ENCODE data around the gene PCDHB6. TPM values are rescaled to one million over a fixed set of nuclear protein-coding genes. Genes with fewer than 3 reads are reported as not detected.
"Not testable (repeated sequence)": the region's sequence is repeated elsewhere in the genome, so short reads cannot be mapped to it uniquely, and the experiment has no call there.

The PCDHB6 gene
- total RNA-seq (2014; rRNA removed; shearing (Covaris generic)) = 0.69 and 2.9 TPM in 2 replicates

DNA sequence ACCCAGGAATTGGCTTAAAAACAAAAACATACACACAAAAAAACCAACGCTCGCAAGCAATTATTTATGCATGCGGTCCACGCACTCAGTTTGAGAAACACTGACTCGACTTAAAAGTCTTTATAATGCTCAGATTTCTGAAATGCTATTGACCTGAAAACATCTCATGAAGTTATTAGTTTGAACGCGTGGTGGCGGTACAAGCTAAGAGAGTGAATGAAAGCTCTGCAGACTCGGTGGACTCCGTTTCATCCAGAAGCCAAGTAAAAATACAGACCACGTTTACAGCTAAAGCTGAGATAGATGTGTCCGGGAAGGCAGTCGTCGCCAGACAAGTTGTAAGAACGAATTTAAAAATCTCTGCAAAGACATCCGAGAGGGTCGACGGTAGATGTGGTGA lies at the start of gene PCDHB6:
Gene PCDHB6, plus strand, starts transcription at position 246 of the 400 bp plus-strand sequence. CDS start 201 bp downstream, outside the sequence.
- DNase-seq (ENCODE audit: low read depth) = peak; percentile 63

DNA sequence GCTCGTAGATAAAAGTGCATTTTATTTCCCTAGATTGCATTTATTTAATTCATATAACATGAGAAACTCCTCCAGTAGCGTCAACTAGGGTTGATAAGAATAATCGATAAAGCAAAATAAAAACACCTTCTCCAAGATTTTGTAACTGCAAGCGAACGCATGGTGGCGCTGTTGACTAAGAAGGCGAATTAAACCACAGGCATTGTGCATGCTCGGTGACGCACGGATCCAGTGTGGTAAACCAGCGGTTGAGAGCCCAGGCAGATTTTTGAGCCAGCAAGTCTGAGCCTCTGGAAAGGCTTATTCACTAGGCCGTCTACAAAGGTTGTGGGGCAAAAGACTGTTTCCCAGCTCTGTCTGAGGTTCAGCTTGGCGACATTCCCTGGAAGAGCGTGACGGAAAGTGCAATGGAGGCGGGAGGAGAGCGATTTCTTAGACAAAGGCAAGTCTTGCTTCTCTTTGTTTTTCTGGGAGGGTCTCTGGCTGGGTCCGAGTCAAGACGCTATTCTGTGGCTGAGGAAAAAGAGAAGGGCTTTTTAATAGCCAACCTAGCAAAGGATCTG lies 49.5 kb upstream of the PCDHB6 start, which contains the start of gene PCDHB3:
Gene PCDHB3, plus strand, starts transcription at position 231 of the 563 bp plus-strand sequence. Its CDS starts 177 bp downstream, at position 408.
- peak; percentile 80 for DNase-seq (ENCODE audit: low read depth)

- no peak for DNase-seq (ENCODE audit: low read depth)
Observed at GRCh38 chr5:141101059-141101458, 48.8 kb upstream of the PCDHB6 start.

DNA sequence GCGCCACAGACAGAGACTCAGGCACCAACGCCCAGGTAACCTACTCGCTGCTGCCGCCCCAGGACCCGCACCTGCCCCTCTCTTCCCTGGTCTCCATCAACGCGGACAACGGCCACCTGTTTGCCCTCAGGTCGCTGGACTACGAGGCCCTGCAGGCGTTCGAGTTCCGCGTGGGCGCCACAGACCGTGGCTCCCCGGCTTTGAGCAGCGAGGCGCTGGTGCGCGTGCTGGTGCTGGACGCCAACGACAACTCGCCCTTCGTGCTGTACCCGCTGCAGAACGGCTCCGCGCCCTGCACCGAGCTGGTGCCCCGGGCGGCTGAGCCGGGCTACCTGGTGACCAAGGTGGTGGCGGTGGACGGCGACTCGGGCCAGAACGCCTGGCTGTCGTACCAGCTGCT lies 47.8 kb upstream of the PCDHB6 start:
- not testable (repeated sequence) for DNase-seq (ENCODE audit: low read depth)

GRCh38 chr5:141102471-141102870 lies 47.4 kb upstream of the PCDHB6 start:
- not testable (repeated sequence) for DNase-seq (ENCODE audit: low read depth)

- no peak for DNase-seq (ENCODE audit: low read depth)
Observed at GRCh38 chr5:141105350-141105749, 44.5 kb upstream of the PCDHB6 start.

GRCh38 chr5:141119250-141119649 lies 30.6 kb upstream of the PCDHB6 start:
- DNase-seq (ENCODE audit: low read depth) = no peak

DNA sequence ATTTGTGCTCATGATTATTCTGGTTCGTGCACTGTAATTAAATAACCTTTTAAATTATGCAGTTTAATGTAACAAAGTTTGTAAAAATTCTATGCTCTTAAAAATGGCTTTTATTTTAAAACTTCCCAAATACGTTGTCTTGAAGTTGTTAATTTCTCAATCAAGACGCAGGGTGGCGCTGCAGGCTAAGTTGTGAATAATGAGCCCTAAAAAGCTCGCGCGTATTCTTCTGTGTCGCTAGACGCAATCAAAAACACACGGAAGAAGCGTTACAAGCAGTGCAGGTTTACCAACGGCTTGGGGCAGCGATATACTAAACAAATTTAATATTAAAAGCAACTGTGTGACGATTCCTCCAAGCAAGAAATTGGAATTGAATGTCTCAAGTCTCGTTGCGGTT lies 28.3 kb upstream of the PCDHB6 start, which contains the start of gene PCDHB4:
Gene PCDHB4, plus strand, starts transcription at position 256 of the 400 bp plus-strand sequence. CDS start 181 bp downstream, outside the sequence.
- peak; percentile 63 for DNase-seq (ENCODE audit: low read depth)

DNA sequence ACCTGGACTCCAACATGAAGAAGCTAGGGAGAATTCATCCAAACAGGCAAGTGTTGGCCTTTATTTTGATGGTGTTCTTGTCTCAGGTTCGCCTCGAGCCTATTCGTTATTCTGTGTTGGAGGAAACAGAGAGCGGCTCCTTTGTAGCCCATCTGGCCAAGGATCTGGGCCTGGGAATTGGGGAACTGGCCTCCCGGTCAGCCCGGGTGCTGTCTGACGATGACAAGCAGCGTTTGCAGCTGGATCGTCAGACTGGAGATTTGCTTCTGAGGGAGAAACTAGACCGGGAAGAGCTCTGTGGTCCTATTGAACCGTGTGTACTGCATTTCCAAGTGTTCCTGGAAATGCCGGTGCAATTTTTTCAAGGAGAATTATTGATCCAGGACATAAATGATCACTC lies 27.9 kb upstream of the PCDHB6 start:
- peak; percentile 19 for DNase-seq (ENCODE audit: low read depth)

DNA sequence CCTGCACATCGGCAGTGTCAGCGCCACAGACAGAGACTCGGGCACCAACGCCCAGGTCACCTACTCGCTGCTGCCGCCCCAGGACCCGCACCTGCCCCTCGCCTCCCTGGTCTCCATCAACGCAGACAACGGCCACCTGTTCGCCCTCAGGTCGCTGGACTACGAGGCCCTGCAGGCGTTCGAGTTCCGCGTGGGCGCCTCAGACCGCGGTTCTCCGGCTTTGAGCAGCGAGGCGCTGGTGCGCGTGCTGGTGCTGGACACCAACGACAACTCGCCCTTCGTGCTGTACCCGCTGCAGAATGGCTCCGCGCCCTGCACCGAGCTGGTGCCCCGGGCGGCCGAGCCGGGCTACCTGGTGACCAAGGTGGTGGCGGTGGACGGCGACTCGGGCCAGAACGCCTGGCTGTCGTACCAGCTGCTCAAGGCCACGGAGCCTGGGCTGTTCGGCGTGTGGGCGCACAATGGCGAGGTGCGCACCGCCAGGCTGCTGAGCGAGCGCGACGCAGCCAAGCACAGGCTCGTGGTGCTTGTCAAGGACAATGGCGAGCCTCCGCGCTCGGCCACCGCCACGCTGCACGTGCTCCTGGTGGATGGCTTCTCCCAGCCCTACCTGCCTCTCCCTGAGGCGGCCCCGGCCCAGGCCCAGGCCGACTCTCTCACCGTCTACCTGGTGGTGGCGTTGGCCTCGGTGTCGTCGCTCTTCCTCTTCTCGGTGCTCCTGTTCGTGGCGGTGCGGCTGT lies 26.3 kb upstream of the PCDHB6 start:
- not testable (repeated sequence) for DNase-seq (ENCODE audit: low read depth)

DNA sequence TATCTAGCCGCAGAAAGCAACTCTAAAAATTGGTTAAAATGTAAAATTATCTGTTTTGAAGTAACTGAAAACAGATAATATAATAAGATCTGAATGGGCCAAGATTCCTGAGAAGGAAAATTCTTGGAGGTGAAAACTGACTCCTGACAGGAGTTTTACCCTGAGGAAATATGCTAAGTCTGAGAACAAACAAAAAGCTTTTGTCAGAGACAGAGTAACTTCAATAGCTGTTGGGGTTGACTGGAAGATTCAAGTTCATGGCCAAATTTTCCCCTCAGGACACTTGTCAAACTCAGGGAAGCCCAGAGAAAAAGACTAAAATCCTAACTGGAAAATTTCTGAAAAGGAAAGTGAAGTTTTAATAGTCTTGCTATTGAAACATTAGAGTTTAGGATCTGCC lies 22.6 kb upstream of the PCDHB6 start:
- DNase-seq (ENCODE audit: low read depth) = no peak

DNA sequence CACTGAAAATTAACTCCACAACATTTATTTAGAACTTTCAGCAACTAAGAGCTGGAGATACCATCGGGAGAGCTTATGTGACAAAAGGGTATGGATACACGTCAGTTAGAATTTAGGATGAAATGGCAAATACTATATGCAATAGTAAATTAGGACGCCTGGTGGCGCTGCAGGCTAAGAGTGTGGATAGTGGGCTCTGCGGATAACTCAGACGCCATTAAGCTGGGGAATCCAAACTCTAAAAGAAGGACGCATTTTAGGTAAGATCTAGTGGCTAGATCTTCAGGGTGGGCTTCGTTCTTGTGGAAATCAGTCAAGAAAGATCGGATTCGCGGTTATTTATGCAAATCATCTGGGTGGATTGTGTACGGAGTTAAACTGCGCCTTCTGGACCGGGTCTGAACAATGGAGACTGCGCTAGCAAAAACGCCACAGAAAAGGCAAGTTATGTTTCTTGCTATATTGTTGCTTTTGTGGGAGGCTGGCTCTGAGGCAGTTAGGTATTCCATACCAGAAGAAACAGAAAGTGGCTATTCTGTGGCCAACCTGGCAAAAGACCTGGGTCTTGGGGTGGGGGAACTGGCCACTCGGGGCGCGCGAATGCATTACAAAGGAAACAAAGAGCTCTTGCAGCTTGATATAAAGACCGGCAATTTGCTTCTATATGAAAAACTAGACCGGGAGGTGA lies 14.7 kb upstream of the PCDHB6 start, which contains the start of gene PCDHB5:
Gene PCDHB5, plus strand, starts transcription at position 177 of the 688 bp plus-strand sequence. Its CDS starts 229 bp downstream, at position 406.
- DNase-seq (ENCODE audit: low read depth) = peak; percentile 60

DNA sequence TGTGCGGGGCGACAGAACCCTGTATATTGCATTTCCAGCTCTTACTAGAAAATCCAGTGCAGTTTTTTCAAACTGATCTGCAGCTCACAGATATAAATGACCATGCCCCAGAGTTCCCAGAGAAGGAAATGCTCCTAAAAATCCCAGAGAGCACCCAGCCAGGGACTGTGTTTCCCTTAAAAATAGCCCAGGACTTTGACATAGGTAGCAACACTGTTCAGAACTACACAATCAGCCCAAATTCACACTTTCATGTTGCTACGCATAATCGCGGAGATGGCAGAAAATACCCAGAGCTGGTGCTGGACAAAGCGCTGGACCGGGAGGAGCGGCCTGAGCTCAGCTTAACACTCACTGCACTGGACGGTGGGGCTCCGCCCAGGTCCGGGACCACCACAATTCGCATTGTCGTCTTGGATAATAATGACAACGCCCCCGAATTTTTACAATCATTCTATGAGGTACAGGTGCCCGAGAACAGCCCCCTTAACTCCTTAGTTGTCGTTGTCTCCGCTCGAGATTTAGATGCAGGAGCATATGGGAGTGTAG lies 14.1 kb upstream of the PCDHB6 start:
- no peak for DNase-seq (ENCODE audit: low read depth)

DNA sequence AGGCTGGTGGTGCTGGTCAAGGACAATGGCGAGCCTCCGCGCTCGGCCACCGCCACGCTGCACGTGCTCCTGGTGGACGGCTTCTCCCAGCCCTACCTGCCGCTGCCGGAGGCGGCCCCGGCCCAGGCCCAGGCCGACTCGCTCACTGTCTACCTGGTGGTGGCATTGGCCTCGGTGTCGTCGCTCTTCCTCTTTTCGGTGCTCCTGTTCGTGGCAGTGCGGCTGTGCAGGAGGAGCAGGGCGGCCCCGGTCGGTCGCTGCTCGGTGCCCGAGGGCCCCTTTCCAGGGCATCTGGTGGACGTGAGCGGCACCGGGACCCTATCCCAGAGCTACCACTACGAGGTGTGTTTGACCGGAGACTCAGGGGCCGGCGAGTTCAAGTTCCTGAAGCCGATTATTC lies 12.5 kb upstream of the PCDHB6 start:
- DNase-seq (ENCODE audit: low read depth) = not testable (repeated sequence)

DNA sequence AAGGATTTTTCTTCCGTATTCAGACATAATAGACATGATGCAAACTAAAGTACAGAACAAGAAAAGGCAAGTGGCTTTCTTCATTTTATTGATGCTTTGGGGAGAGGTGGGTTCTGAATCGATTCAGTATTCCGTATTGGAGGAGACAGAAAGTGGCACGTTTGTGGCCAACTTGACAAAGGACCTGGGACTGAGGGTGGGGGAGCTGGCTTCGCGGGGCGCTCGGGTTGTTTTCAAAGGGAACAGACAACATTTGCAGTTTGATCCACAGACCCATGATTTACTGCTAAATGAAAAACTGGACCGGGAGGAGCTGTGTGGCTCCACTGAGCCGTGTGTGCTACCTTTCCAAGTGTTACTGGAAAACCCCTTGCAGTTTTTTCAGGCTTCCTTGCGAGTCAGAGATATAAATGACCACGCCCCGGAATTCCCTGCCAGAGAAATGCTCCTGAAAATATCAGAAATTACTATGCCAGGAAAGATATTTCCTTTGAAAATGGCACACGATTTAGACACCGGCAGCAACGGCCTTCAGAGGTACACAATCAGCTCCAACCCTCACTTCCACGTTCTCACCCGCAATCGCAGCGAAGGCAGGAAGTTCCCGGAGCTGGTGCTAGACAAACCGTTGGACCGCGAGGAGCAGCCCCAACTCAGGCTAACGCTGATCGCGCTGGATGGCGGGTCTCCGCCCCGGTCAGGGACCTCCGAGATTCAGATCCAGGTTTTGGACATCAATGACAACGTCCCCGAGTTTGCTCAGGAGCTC lies 551 bp downstream of the PCDHB6 start:
- peak; percentile 27 for DNase-seq (ENCODE audit: low read depth)

- no peak for DNase-seq (ENCODE audit: low read depth)
Observed at GRCh38 chr5:141150993-141151325, 1.1 kb downstream of the PCDHB6 start.

- DNase-seq (ENCODE audit: low read depth) = not testable (repeated sequence)
Observed at GRCh38 chr5:141151632-141152031, 1.8 kb downstream of the PCDHB6 start.

DNA sequence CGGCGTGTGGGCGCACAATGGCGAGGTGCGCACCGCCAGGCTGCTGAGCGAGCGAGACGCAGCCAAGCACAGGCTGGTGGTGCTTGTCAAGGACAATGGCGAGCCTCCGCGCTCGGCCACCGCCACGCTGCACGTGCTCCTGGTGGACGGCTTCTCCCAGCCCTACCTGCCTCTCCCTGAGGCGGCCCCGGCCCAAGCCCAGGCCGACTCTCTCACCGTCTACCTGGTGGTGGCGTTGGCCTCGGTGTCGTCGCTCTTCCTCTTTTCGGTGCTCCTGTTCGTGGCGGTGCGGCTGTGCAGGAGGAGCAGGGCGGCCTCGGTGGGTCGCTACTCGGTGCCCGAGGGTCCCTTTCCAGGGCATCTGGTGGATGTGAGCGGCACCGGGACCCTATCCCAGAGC lies 2.2 kb downstream of the PCDHB6 start:
- DNase-seq (ENCODE audit: low read depth) = not testable (repeated sequence)

DNA sequence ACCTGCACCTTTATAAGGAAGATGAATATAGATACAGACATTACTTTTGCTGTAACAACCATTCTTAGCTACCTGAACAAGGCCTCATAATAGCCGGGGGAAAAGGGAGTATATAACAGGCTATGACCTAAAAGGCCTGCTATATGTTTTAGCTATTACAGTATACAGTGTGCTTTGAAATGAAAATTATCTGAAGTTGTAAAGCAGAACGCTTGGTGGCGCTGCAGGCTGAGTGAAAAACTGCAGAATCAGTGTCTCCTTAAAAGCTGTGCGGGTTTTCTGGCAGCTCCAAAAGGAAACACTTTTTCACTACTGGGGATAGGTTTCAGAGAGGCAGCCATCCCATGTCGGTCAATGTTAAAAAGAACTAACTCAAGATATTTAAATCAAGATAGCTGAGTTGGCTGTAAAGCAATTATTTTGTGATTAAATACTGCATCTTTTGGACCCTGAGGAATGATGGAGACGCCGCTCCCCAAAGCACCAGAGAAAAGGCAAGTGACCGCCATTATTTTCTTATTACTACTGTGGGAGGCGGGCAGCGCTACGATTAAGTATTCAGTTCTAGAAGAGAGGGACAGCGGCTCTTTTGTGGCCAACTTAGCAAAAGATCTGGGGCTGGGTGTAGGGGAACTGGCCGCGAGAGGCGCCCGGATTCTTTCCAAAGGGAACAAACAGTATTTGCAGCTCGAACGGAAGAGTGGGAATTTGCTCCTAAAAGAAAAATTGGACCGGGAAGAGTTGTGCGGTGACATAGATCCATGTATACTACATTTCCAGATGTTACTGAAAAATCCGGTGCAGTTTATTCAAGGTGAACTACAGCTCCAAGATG lies 5.9 kb downstream of the PCDHB6 start:
- peak; percentile 72 for DNase-seq (ENCODE audit: low read depth)

DNA sequence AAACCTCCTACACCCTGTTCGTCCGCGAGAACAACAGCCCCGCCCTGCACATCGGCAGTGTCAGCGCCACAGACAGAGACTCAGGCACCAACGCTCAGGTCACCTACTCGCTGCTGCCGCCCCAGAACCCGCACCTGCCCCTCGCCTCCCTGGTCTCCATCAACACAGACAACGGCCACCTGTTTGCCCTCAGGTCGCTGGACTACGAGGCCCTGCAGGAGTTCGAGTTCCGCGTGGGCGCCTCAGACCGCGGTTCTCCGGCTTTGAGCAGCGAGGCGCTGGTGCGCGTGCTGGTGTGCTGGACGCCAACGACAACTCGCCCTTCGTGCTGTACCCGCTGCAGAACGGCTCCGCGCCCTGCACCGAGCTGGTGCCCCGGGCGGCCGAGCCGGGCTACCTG lies 7.5 kb downstream of the PCDHB6 start:
- DNase-seq (ENCODE audit: low read depth) = not testable (repeated sequence)
